Measurements from ENCODE around the gene ELFN2. TPM values are rescaled to one million over a fixed set of nuclear protein-coding genes. Genes with fewer than 3 reads are reported as not detected.

ELFN2 gene
- total RNA-seq, 1 donor from 2014 or later: 0.36 TPM

DNA sequence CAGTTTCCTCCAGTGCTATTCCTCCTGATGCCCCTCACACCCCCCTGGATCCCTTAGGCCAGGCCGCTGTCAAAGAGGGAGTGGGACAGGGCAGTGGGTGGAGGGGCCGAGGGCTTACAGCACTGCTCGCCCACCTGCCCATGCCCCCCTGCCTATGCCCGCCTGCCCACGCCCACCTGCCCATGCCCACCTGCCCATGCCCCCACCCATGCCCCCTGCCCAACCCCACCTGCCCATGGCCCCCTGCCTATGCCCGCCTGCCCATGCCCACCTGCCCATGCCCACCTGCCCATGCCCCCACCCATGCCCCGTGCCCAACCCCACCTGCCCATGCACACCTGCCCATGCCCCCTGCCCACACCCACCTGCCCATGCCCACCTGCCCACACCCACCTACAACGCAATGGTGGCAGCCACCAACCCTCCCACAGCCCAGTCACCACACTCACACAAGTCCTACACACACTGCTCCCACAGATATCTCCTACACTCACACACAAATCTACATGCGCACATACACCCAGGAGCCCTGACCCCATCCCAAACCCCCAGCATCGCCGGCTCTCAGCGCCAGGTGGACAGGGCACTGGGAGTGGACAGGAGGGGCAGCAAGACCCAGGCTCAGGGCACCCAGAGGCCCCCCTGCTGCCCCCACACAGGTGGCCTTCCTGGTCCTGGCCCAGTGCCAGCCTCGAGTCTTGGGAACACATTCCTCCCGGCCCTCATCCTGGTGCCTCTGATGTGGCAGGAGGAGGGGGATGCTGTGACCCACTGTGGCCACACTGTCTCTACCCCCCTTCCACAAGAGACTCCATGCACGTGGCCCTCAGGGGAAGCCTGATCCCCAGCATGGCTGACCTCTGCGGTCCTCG, 83.2 kb downstream of the ELFN2 start:
- Mint-ChIP-seq H3K36me3 (ENCODE audit: insufficient read depth) (no peaks in the 10 kb centered on the region), H3K27me3 (peaks cover 36% of the 10 kb centered on the region), H3K4me1 (ENCODE audit: low read depth) (no peaks in the 10 kb centered on the region), H3K27ac (no peak overlapping the region), H3K9me3 (ENCODE audit: low read depth) (no peaks in the 10 kb centered on the region), H3K4me3 (ENCODE audit: low read depth) (no peak overlapping the region)
- TF ChIP-seq, protein P1, sequence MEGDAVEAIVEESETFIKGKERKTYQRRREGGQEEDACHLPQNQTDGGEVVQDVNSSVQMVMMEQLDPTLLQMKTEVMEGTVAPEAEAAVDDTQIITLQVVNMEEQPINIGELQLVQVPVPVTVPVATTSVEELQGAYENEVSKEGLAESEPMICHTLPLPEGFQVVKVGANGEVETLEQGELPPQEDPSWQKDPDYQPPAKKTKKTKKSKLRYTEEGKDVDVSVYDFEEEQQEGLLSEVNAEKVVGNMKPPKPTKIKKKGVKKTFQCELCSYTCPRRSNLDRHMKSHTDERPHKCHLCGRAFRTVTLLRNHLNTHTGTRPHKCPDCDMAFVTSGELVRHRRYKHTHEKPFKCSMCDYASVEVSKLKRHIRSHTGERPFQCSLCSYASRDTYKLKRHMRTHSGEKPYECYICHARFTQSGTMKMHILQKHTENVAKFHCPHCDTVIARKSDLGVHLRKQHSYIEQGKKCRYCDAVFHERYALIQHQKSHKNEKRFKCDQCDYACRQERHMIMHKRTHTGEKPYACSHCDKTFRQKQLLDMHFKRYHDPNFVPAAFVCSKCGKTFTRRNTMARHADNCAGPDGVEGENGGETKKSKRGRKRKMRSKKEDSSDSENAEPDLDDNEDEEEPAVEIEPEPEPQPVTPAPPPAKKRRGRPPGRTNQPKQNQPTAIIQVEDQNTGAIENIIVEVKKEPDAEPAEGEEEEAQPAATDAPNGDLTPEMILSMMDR (IDR thresholded peaks at IDR 0.05; ENCODE audit: unreplicated experiment): no peak
- DNase-seq (ENCODE audit: low spot score, unreplicated experiment): no peak

- H3K27me3 Mint-ChIP-seq: peaks cover 39% of the 10 kb centered on the region
Observed at GRCh38 chr22:37343348-37343747, 83.9 kb downstream of the ELFN2 start.

DNA sequence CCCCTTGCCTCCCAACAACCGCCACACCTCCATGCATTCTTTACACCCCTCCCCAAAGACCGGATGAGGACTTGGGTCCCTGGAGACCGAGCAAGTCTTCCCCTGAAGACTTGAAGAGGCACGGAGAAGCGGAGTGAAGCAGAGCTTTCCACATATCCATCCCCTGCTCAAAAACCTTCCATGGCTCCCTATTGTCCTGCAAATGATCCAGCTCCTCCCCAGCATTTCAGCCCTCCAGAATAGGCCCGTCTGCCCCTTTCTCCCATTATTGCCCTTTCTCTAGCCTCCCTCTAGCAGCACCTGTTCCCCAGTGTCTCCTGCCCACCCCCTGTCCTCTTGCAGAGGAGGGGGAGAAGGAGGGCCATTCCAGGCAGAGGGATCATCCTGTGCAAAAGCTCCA, 85.2 kb downstream of the ELFN2 start:
- Mint-ChIP-seq H3K4me1 (ENCODE audit: low read depth) (no peaks in the 10 kb centered on the region), H3K36me3 (ENCODE audit: insufficient read depth) (no peaks in the 10 kb centered on the region), H3K27ac (no peak overlapping the region), H3K9me3 (ENCODE audit: low read depth) (no peaks in the 10 kb centered on the region), H3K27me3 (peaks cover 41% of the 10 kb centered on the region), H3K4me3 (ENCODE audit: low read depth) (no peak overlapping the region)
- no peak for DNase-seq (ENCODE audit: low spot score, unreplicated experiment)
- TF ChIP-seq, protein P1 (IDR thresholded peaks at IDR 0.05; ENCODE audit: unreplicated experiment): no peak

More at GRCh38 chr22:37343348-37343747, 83.9 kb downstream of the ELFN2 start:
- H3K27ac Mint-ChIP-seq: no peak overlapping the region
- TF ChIP-seq, protein P1 (IDR thresholded peaks at IDR 0.05; ENCODE audit: unreplicated experiment): no peak
- H3K9me3 Mint-ChIP-seq (ENCODE audit: low read depth): no peaks in the 10 kb centered on the region
- no peak overlapping the region for H3K4me3 Mint-ChIP-seq (ENCODE audit: low read depth)
- DNase-seq (ENCODE audit: low spot score, unreplicated experiment): no peak
- no peaks in the 10 kb centered on the region for H3K36me3 Mint-ChIP-seq (ENCODE audit: insufficient read depth)
- H3K4me1 Mint-ChIP-seq (ENCODE audit: low read depth): no peaks in the 10 kb centered on the region

DNA sequence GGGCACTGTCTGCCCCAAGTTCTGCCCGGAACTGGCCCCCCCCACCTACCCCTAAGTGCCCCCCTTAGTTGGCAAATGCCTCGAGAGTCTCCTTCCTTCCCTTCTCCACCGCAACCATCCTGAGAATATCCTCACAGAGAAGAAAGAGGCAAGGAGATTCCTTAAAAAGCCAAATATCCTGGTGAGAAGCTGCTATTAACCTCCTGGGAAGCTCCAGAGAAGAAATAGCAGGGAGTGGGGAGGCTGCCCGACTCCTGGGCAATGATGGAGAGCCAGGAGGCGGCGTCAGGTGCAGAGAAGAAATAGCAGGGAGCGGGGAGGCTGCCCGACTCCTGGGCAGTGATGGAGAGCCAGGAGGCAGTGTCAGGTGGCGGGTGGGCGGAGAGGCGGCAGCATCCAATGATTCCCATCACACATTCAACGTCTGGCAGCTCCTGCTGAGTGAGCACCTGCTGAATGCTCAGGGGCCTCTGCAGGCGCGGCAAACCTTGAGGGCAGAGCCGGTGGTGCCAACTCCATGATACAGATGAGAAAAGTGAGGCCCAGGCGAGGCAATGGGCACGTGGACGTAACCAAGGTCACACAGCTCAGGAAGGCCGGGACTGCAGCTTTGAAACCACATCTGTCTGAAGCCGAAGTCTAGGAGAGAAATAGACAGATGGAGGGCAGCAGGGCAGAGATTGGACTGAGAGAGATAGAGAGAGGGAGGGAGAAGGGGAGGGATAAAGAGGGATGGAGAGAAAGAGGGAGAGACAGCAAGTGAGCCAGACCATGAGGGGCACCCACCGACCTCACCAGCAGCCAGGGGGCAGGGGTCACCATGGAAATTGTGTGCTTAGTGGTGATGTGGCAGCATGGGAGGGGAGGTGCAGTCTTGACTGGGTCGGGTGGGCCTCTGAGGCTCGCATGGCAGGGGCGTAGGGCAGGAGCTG, 86.7 kb downstream of the ELFN2 start:
- Mint-ChIP-seq H3K4me1 (ENCODE audit: low read depth) (no peaks in the 10 kb centered on the region), H3K36me3 (ENCODE audit: insufficient read depth) (no peaks in the 10 kb centered on the region), H3K27ac (no peak overlapping the region), H3K4me3 (ENCODE audit: low read depth) (no peak overlapping the region), H3K27me3 (peaks cover 54% of the 10 kb centered on the region), H3K9me3 (ENCODE audit: low read depth) (no peaks in the 10 kb centered on the region)
- DNase-seq (ENCODE audit: low spot score, unreplicated experiment): no peak
- TF ChIP-seq, protein P1 (IDR thresholded peaks at IDR 0.05; ENCODE audit: unreplicated experiment): no peak

Data from progenitor cell of endocrine pancreas (in vitro differentiated cells).